Muscle layer of colon (tissue), 2 donors: Measurements from ENCODE around the gene DFFA.
A peak's percentile ranks its signal among the peaks of the same experiment; 100 is the strongest.
"Not testable (repeated sequence)": the region's sequence is repeated elsewhere in the genome, so short reads cannot be mapped to it uniquely, and the experiment has no call there.

Source experiments
- H3K27ac ChIP-seq: one replicate; pipeline ENCODE4 v1.7.0; 2013; ENCODE audit warnings: low read depth, mild to moderate bottlenecking, low read length, moderate library complexity
- H3K27me3 ChIP-seq, 2 donors: one replicate each; pipeline ENCODE4 v1.7.0; 2013; ENCODE audit warnings: low read length in 2 of 2, mild to moderate bottlenecking in 2 of 2; ENCODE audit not compliant: insufficient read depth in 2 of 2, control insufficient read depth in 1 of 2
- H3K36me3 ChIP-seq: one replicate; pipeline ENCODE4 v1.7.0; 2013; ENCODE audit warnings: mild to moderate bottlenecking, low read length; ENCODE audit not compliant: insufficient read depth
- H3K4me1 ChIP-seq: one replicate; pipeline ENCODE4 v1.7.0; 2013; ENCODE audit warnings: mild to moderate bottlenecking, low read length; ENCODE audit not compliant: insufficient read depth
- H3K4me3 ChIP-seq, 2 donors: one replicate each; pipeline ENCODE4 v1.7.0; 2013; ENCODE audit warnings: low read length in 2 of 2, low read depth in 1 of 2, mild to moderate bottlenecking in 1 of 2, moderate library complexity in 1 of 2
- H3K9ac ChIP-seq: one replicate; pipeline ENCODE4 v1.7.0; 2013; ENCODE audit warnings: low read length
- H3K9me3 ChIP-seq: one replicate; pipeline ENCODE4 v1.7.0; 2013; ENCODE audit warnings: mild to moderate bottlenecking, low read length
- donor health status: abdominal sarcoma.
- donor health status: Adenocarcinoma of cecum.

Gene DFFA

DNA sequence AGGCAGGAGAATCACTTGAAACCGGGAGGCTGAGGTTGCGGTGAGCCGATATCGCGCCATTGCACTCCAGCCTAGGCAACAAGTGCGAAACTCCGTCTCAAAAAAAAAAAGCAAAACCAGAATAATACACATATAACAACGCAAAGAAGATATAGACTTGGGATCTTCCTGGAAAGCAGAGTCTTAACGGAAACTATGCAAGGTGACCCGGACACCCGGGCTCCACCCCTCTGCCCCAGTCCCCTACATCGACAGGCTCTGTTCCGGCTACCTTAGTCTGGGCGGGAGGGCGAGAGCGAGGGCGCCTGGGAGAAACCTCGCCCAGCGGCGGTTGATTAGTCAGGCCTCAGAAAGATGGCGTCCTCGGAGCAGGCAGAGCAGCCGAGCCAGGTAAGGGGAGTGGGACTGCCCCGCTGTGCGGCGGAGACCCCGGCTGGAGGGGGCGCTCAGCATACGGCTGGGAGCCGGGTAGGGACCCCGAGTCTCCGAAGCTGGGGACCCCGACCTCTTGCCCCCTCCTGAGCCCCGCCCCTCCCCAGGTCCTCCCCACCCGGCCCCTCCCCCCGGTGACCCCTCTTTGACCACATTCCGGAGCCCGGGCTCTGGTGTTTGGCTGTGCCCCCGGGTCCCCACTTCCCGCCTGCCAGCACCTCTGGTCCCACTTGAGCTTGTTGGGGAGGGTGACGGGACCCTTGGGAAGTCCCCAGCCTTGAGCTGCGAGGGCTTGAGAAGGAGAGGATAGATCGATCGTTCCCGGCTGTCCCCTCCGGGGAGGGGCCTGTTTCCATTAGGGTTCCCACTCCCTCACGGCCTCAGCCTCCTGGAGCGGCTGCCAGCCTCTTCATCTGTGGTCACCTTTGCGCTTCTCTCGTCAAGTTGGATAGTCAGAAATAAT, 2.5 kb upstream of the DFFA start, which contains the start of gene PEX14:
Gene PEX14, plus strand, starts transcription at position 338 of the 895 bp plus-strand sequence. Its CDS starts 17 bp downstream, at position 355.
- peak within 1 kb of the TSS; percentile 88 to 90 for H3K4me3 ChIP-seq
- H3K4me1 ChIP-seq: peaks cover 21% of the 10 kb centered on the region
- no peaks in the 10 kb centered on the region for H3K36me3 ChIP-seq
- no peaks in the 10 kb centered on the region for H3K9me3 ChIP-seq
- peak within 1 kb of the TSS; percentile 77 for H3K9ac ChIP-seq
- peak within 1 kb of the TSS; percentile 41 for H3K27ac ChIP-seq
- H3K27me3 ChIP-seq: no peaks in the 10 kb centered on the region

DNA sequence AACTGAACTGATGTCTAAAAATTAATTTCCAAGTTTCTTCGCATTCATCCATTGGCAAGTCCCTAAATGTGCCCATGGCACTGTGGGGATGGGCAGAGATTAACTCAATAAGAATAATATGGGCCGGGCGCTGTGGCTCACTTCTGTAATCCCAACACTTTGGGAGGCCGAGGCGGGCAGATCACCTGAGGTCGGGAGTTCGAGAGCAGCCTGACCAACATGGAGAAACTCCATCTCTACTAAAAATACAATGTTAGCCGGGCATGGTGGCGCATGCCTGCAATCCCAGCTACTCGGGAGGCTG, 1.9 kb upstream of the DFFA start:
- Histone ChIP-seq H3K27ac (peak overlapping the region; percentile 41), H3K4me3 (peak overlapping the region; percentile 88 to 90), H3K4me1 (peaks cover 21% of the 10 kb centered on the region)
- H3K9ac ChIP-seq, H3K27me3 ChIP-seq, H3K9me3 ChIP-seq, H3K36me3 ChIP-seq: not testable (repeated sequence)

DNA sequence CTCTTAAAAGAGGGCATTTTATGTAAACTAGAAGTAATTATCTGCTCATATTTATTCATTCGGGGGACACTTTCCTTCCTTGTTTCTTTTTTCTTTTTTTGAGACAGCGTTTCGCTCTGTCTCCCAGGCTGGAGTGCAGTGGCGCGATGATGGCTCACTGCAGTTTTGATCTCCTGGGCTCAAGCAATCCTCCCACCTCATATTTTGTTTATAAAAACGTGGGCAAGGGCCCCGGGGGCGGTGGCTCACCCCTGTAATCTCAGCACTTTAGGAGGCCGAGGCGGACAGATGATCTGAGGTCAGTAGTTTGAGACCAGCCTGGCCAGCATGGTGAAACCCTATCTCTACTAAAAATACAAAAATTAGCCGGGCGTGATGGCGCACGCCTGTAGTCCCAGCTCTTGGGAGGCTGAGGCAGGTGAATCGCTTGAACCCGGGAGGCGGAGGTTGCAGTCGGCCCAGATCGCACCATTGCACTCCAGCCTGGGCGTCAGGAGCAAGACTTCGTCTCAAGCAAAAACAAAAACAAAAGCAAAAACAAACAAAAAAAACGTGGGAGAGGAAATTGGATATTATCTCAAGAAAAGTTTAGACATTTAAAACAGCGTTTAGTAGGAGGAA, 926 bp upstream of the DFFA start:
- no peak overlapping the region for H3K9ac ChIP-seq
- no peak overlapping the region for H3K4me3 ChIP-seq
- peaks cover 21% of the 10 kb centered on the region for H3K4me1 ChIP-seq
- peak overlapping the region; percentile 67 for H3K27ac ChIP-seq
- no peaks in the 10 kb centered on the region for H3K27me3 ChIP-seq
- peaks cover 4% of the 10 kb centered on the region for H3K36me3 ChIP-seq
- H3K9me3 ChIP-seq: no peaks in the 10 kb centered on the region

DNA sequence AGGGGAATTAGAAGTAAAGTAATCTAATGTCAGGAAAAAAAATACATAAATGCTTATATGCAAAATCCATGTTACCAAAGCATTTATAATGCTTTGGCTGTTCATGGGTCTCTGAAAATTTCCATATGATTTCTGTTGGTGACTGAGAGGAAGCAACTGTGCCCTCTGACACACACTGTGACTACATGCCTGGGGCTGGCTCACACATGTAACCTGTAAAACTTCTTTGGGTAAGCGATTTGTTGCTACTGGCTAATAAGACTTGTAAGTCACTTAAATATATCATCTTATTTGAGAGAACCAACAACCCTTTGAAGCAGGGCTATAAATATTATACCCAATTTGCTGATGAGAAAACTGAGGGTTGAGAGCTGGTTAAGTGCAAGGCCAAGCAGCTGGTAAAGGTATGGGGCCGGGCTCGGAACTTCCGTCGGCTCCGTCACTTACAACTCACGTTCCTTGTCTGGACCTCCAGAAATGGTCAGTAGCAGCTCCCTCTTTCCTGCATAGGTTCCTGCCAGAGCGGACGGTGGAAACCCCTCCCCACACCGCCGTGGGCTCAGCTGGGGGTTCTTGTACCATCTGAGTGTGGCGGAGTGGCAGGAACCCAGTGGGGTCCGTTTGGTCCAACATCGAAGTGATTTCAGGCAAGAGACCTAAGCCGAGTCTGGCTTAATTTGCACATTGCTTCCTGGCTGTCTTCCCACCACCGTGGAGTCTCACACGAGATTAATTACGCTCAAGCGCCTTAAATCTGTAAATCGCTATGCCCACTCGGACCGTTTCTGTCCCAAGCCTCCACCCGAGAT, 714 bp downstream of the DFFA start:
- Histone ChIP-seq H3K27me3 (no peaks in the 10 kb centered on the region), H3K4me3 (peak overlapping the region; percentile 66 to 92), H3K36me3 (peaks cover 15% of the 10 kb centered on the region), H3K9ac (peak overlapping the region; percentile 75), H3K27ac (peak overlapping the region; percentile 53), H3K4me1 (peaks cover 20% of the 10 kb centered on the region), H3K9me3 (no peaks in the 10 kb centered on the region)

DNA sequence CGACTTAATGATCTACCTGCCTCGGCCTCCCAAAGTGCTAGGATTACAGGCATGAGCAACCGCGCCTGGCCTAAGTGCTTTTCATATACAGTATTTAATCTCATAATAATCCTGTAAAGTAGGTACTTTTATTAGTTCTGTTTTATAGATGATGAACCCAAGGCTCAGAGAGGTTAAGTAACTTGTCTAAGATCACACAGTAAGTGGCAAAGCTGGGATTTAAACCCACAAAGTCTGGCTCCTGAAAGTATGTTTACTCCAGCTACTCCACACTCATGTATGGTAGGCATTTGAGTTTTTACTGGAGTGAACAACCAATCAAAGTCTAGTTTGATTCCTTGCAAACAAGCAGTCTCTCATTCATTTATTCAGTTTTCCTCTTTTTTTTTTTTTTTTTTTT, 2.3 kb downstream of the DFFA start:
- H3K9ac ChIP-seq: no peak overlapping the region
- H3K27ac ChIP-seq: no peak overlapping the region
- peaks cover 10% of the 10 kb centered on the region for H3K4me1 ChIP-seq
- H3K27me3 ChIP-seq: no peaks in the 10 kb centered on the region
- H3K9me3 ChIP-seq: no peaks in the 10 kb centered on the region
- peaks cover 30% of the 10 kb centered on the region for H3K36me3 ChIP-seq
- H3K4me3 ChIP-seq: no peak overlapping the region

DNA sequence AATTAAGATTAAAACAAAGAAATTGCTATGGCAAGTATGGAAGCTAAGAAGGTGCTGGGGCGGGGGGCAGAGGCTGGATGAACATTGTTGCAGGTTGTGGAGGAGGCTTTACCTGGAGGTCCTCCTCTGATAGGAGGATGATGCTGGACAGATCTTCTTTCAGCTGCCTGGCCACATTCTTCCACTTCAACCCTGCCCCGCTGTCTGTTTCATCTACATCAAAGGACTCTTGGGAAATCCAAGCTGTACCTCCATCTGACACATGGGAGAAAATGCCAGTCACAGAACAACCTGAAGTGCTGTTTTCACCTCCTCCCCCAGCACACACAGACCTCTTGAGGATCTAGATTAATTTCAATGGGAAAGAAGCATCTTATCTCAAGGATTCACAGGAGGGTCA, 5.3 kb downstream of the DFFA start:
- Histone ChIP-seq H3K9ac (no peak overlapping the region), H3K27me3 (no peaks in the 10 kb centered on the region), H3K4me3 (no peak overlapping the region), H3K27ac (no peak overlapping the region), H3K9me3 (no peaks in the 10 kb centered on the region), H3K4me1 (peaks cover 10% of the 10 kb centered on the region), H3K36me3 (peaks cover 46% of the 10 kb centered on the region)

DNA sequence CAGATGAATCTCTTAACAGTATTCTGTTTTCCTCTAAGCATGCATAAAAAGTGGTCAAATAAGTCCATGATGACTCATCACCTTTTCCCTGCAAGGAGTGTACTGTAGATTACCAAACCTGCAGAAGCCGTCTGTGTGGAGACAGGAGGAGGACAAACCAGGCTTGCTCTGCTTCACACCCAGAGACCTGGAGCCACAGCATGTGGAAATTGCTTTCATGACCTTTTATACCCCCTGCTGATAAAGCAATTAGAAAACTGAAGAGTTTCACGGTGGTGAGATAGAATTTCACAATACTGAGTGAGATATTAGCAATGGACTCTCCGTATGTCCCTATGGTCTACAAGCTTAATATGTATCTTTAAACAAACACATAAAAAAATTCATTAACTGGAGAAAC, 13.1 kb downstream of the DFFA start:
- Histone ChIP-seq H3K9me3 (no peaks in the 10 kb centered on the region), H3K36me3 (peaks cover 14% of the 10 kb centered on the region), H3K4me3 (no peak overlapping the region), H3K4me1 (no peaks in the 10 kb centered on the region), H3K27me3 (no peaks in the 10 kb centered on the region), H3K27ac (no peak overlapping the region), H3K9ac (no peak overlapping the region)

DNA sequence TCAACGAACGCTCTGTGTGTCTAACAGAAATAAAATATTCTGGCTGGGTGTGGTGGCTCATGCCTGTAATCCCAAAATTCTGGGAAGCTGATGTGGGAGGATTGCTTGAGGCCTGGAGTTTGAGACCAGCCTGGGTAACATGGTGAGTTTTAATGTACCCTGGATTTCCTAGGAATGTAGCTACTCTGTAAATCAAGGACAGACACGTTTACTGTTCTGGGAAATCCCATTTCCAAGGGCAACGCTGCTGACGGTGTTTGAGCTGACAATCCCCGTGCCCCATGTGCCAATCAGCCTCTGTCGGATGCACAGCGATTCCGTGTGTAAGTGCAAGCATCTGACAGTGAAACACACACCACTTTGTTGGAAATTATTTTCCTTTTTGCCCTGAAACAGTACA, 14.5 kb downstream of the DFFA start:
- Histone ChIP-seq H3K36me3 (peaks cover 8% of the 10 kb centered on the region), H3K27me3 (no peaks in the 10 kb centered on the region), H3K4me3 (no peak overlapping the region), H3K9me3 (no peaks in the 10 kb centered on the region), H3K4me1 (no peaks in the 10 kb centered on the region), H3K9ac (no peak overlapping the region), H3K27ac (no peak overlapping the region)

DNA sequence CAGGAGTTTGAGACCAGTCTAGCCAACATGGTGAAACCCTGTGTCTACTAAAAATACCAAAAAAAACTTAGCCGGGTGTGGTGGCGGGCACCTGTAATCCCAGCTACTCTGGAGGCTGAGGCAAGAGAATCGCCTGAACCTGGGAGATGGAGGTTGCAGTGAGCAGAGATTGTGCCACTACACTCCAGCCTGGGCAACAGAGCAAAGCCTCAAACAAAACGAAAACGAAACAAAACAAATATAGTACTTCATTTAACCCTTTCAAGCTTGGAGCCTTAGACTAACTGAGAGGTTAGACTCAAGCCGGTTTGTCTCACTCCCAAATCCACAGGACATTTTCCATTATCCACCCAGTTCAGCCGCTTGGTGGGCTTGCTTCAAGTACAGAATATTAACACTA, 14.9 kb downstream of the DFFA start:
- not testable (repeated sequence) for H3K36me3 ChIP-seq, H3K27ac ChIP-seq, H3K4me3 ChIP-seq, H3K4me1 ChIP-seq, H3K9me3 ChIP-seq, H3K9ac ChIP-seq, H3K27me3 ChIP-seq

DNA sequence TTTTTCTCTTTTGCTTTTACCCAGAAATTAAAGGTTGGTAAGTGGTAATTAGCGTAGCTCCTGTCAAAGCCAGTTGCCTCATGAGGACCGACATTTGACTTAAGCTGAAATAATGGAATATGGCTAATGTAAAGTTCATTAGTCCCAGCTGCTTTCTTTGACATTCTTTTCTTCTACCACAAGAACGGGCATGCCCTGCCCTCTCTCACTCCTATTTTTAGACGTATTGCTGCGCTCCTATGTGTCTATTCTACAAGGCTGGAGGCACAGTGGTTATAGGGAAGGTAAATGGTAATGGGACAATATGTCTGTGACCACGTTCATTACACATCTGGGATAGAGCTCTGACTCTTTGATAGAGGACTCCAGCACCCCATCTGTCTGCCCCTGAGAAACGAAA, 15.7 kb downstream of the DFFA start:
- no peak overlapping the region for H3K27ac ChIP-seq

DNA sequence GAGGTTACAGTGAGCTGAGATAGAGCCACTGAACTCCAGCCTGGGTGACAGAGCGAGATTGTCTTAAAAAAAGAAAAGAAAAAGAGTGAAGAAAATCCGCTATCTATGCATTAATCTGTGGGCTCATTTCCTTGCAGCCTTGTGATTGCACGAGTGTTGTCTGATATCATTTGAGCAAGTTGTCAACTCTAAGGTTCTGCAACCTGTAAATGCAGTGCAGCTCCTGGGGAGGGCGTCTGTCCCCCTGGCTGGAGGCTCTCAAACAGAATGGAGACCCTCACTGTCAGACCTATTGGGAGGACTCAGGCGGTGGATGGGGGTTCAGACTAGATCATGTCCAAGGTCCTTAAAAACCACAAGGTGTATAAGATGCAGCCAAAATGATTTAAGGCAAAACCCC, 16.3 kb downstream of the DFFA start:
- no peaks in the 10 kb centered on the region for H3K36me3 ChIP-seq
- no peaks in the 10 kb centered on the region for H3K9me3 ChIP-seq
- H3K4me3 ChIP-seq: no peak overlapping the region
- no peaks in the 10 kb centered on the region for H3K27me3 ChIP-seq
- no peak overlapping the region for H3K27ac ChIP-seq
- H3K4me1 ChIP-seq: no peaks in the 10 kb centered on the region
- H3K9ac ChIP-seq: no peak overlapping the region

More for the DNA sequence above, 15.7 kb downstream of the DFFA start:
- no peak overlapping the region for H3K4me3 ChIP-seq
- H3K36me3 ChIP-seq: no peaks in the 10 kb centered on the region
- H3K4me1 ChIP-seq: no peaks in the 10 kb centered on the region
- H3K27me3 ChIP-seq: no peaks in the 10 kb centered on the region
- H3K9me3 ChIP-seq: no peaks in the 10 kb centered on the region
- no peak overlapping the region for H3K9ac ChIP-seq
